GM19397 (cell line): ENCODE results near the gene IGSF22.
A peak's percentile ranks its signal among the peaks of the same experiment; 100 is the strongest.

Source experiments
- ATAC-seq: cut with Tn5 transposase; IDR thresholded peaks from one replicate; pipeline ENCODE4 v1.9.1; 2021; ENCODE audit warnings: mild to moderate bottlenecking, moderate library complexity; ENCODE audit not compliant: unreplicated experiment

Gene IGSF22

GRCh38 chr11:18714443-18714780, 11.6 kb downstream of the IGSF22 start:
- no peak for ATAC-seq

DNA sequence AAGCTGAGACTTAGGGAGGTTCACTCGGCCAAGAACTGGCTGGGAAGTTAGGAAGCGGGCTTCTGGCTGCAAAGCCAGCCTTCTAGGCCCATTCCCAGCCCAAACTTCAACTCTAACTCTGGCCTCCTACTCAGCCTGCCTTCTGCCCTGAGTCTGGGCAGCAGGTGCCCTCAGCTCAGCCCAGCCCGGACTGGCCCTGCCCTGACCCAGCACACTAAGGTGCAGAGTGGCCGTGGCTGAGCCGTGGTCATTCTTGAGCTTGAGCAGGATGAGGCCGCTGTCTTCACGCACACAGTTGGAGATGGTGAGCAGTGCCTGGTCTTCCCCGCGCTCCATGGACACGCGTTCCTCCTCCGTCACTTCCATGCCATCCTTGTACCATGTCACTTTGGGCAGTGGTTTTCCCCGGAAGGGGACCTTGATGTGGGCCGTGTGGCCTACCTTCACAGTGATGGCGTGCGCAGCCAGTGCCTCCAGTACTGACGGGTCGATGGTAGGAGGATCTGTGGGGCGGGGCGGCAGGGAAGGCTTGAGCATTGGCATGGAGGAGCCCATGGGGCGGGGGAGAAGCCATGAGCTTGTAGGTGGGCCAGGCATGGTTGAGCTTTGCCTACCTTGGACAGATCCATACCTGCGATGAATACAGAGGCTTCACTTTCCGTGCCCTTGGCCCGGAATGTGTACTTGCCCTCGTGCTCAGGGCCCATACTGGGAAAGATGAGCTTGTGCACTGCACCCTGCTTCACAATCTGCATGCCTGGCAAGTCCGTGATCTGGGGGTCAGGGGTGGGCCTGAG, 12.1 kb downstream of the IGSF22 start:
- ATAC-seq = no peak

- no peak for ATAC-seq
Observed at GRCh38 chr11:18710545-18710944, 15.4 kb downstream of the IGSF22 start.

DNA sequence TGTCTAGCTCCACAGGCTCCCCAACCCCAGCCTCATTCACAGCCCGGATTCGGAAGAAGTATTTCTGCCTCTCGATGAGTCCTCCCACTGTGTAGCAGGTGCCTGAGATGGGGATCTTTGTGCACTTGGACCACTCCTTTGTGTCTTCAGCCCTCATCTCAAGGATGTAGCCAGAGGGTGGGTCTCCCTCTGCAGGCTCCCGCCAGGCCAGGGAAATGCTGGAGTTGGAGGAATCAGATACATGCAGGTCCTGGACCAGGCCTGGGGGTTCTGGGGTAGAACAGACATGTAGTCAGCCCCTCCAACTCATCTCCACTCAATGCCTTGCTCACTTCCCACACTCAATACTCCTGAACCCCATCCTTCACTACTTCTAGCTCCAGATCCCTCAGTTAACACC, 16.6 kb downstream of the IGSF22 start:
- no peak for ATAC-seq

DNA sequence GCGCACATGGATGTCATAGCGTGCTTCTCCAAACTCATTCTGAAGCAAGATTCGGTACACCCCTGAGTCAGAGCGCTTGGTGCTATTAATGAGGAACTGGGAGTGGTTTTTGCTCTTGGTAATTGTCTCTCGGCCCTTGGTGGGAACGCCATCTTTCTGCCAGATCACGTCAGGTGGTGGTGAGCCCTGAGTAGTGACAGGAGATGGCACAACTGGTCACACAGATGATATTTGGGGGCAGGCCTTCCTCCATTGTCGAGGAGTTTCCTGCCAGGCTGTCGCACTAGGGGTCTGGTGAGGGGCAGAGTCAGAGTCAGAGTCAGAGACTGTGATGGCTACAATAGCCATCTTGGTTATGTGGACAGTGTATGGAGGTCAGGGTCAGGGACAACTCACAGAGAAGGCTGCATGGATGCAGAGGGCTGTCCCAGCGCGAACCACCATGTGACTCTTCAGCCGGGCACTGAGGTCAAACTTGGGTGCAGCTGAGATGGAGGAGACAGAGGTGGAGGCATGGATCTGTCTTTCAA, 18.1 kb downstream of the IGSF22 start:
- ATAC-seq = no peak

DNA sequence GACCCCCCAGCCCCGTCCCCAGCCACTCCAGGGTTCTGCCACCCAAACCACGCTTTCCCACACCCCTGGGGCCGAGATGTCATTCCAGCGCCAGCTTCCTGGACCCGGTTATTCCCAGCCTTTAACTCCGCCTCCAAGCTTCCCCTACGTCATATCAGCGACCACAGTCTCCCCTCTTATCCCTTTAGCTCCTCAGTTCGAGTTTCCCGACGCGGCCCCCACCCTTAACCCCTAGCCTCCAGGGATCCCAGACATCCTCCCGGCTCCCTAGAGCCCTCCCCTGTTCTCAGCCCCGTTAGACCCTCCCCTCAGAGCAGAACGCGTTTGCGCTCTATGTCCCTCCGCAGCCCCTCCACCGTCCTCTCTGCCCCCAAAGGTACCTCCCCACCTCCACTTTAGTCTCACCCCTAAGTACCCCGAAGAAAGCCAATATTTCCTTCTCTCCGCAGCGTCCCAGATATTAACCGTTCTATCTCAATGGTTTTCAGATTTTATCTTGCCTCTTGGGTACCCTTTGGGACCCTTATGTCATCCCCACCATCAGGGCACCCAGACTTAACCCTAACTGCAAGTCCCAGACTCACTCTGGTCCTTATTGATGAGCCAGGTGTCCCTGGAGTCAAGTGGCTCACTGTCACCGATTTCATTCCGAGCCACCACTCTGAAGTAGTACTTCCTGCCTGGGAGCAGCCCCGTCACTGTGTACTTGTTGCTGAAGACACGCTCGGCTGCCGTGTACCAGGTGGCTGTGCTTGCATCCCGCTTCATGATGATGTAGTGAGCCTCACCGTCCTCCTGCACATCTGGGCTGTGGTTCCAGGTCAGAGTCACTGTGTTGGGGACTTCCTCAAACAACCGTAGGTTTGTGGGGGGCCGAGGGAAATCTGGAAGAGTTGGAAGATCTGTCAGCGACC, 19.4 kb downstream of the IGSF22 start:
- peak; percentile 63 for ATAC-seq

- no peak for ATAC-seq
Observed at GRCh38 chr11:18705651-18706281, 20.2 kb downstream of the IGSF22 start.

DNA sequence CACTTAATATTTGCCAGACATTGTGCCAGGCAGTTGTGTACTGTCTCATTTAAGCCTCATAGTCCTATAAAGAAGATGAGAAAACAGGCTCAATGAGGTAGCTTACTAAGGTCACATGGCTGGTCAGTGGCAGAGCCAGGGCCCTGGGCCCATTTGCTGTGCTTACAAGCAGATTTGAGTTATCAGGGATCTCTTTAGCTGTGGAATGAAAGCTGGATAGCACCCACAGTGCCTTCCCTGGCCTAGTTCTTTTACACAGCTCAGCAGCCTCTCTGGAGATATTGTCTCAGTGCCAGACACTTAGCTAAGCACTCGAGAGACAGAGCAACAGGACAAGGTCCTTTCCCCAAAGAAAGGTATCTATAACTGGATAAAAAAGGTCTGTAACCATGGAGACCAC, 21.3 kb downstream of the IGSF22 start:
- ATAC-seq = no peak

DNA sequence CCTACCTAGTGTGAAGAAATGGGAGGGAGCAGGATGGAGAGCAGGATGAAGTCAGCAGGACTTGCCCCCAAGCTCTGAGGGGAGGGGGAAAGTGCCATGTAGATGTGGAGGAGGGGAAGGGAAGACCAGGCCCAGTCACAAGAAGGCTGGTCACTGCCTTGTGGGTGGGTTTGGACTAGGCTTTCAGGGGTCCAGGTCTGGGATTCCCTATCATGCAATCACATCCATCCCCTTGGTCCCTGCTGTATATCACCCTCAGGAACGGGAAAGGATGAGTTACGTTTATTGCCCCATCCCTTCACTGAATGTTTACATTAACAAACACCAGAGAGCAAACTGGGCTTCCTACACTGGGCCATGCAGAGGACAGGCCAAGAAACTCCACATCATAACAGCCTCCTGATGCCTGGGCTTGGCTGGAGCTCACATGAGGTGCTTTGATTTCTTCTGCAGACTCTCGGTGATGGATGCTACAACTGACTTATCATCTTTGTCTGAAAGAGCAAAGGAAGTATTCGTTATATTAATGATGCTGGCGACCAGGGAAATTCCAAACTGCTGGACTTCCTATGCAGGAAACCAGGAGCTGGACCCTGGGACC, 21.8 kb downstream of the IGSF22 start:
- no peak for ATAC-seq

- no peak for ATAC-seq
Observed at GRCh38 chr11:18703001-18703763, 22.8 kb downstream of the IGSF22 start.

GRCh38 chr11:18701614-18702216, 24.3 kb downstream of the IGSF22 start:
- no peak for ATAC-seq

GRCh38 chr11:18700872-18701271, 25.1 kb downstream of the IGSF22 start:
- no peak for ATAC-seq

GRCh38 chr11:18700375-18700774, 25.6 kb downstream of the IGSF22 start:
- ATAC-seq = no peak

GRCh38 chr11:18699848-18700261, 26.1 kb downstream of the IGSF22 start:
- no peak for ATAC-seq

DNA sequence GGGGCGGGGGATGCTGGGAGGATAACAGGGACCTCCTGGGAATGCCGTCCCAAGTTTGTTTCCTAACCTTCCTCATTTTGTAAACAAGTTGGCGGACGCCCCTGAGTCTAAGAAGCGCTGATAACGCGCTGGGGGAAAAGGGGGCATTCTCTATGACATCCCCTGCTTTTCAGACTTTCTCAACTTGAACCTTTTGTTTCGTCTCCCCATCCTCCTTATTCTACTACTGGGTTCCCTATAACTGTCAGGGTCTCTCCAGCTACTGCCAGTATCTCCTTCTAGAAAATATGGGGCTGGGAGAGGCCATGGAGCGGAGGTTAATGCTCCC, 26.8 kb downstream of the IGSF22 start:
- ATAC-seq = no peak

DNA sequence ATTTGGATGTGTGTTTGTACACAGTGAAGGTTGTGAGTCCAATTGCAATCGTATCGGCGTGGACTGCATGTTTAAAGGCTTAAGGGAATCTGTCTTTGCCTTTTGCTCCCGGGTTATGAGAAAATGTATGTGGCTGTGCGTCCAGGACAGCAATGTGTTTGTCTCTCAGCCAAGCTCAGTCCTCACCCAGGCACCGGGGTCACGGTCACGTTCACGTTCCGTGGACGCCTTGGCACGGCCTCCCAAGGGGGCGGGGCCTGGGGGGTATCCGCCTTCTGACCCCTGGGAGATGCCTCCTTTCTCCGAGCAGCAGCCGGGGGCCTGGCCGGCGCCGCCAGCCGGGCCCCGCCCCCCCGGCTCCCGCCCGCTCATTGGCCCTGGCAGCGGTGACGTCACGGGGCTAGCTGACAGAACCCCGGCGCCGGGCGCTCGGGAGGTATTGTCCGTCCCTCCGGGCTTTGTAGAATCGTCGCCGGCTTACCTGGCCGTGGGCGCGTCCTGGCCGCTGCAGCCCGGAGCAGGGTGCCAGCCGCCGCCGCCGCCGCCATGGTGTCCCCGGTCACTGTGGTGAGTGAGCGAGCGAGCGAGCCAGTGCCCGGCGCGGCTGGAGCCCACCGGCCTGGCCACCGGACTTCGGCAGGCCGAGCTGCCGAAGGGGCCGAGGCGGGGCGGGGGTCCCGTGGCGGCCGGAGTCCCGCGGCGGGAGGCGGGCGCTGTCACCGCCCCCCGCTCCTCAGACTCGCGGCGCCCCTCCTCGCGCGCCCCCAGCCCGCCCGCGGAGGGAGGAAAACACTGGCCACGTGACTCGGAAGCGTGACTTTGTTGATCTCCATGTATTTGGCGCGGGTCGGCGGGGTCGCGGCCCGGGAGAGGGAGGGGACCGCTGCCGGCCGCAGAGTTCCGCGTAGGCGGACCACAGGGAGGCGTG, 27.4 kb downstream of the IGSF22 start, which contains the start of gene TMEM86A:
Gene TMEM86A (plus strand): TSS at position 439 of the 928 bp plus-strand sequence. CDS start 108 bp downstream, at position 547.
- ATAC-seq = peak; percentile 96

- no peak for ATAC-seq
Observed at GRCh38 chr11:18697576-18697975, 28.4 kb downstream of the IGSF22 start.

GRCh38 chr11:18696638-18697225, 29.3 kb downstream of the IGSF22 start:
- no peak for ATAC-seq
